ENCODE data around the gene TBX1. TPM values are rescaled to one million over a fixed set of nuclear protein-coding genes. Genes with fewer than 3 reads are reported as not detected.

The TBX1 gene
- total RNA-seq, result not detected
- not detected for polyA plus RNA-seq

GRCh38 chr22:19760058-19760950 is at the start of gene TBX1:
TSS of gene TBX1 (plus strand) at chr22:19760778. CDS start at chr22:19760844, 66 bp downstream.
- Mint-ChIP-seq H3K4me3 (peak within 1 kb of the TSS; percentile 72 to 88 (median 80)), H3K9me3 (peaks cover 0 to 3% (median 0%) of the 10 kb centered on the region in 7 donors), H3K36me3 (no peaks in the 10 kb centered on the region), H3K27me3 (peaks cover 72% of the 10 kb centered on the region), H3K27ac (no peak within 1 kb of the TSS), H3K4me1 (peaks cover 5 to 46% (median 14%) of the 10 kb centered on the region in 4 donors)
- ATAC-seq (ENCODE audit: low read depth in 2 of 2), result no peak
- Histone ChIP-seq H3K4me1 (ENCODE audit: control insufficient read depth, insufficient read depth, low read length, poor library complexity, severe bottlenecking) (peaks cover 42% of the 10 kb centered on the region), H3K27ac (ENCODE audit: insufficient read depth, low read length, poor library complexity, severe bottlenecking) (no peak within 1 kb of the TSS), H3K27me3 (ENCODE audit: control insufficient read depth, insufficient read depth, low read length) (peaks cover 2% of the 10 kb centered on the region), H3K9me3 (ENCODE audit: control insufficient read depth in 2 of 2, low read length in 2 of 2) (no peaks in the 10 kb centered on the region), H3K36me3 (ENCODE audit: control insufficient read depth, insufficient read depth, low read length) (no peaks in the 10 kb centered on the region), H3K4me3 (ENCODE audit: low read depth, low read length) (peak within 1 kb of the TSS; percentile 34)
- no peak for DNase-seq

- DNase-seq (no peak), ATAC-seq (ENCODE audit: low read depth in 2 of 2) (no peak)
- Histone ChIP-seq H3K36me3 (ENCODE audit: control insufficient read depth, insufficient read depth, low read length) (no peaks in the 10 kb centered on the region), H3K4me1 (ENCODE audit: control insufficient read depth, insufficient read depth, low read length, poor library complexity, severe bottlenecking) (peaks cover 6% of the 10 kb centered on the region), H3K9me3 (ENCODE audit: control insufficient read depth in 2 of 2, low read length in 2 of 2) (no peaks in the 10 kb centered on the region), H3K27ac (ENCODE audit: insufficient read depth, low read length, poor library complexity, severe bottlenecking) (no peak overlapping the region), H3K4me3 (ENCODE audit: low read depth, low read length) (no peak overlapping the region), H3K27me3 (ENCODE audit: control insufficient read depth, insufficient read depth, low read length) (peaks cover 6% of the 10 kb centered on the region)
- Mint-ChIP-seq H3K36me3 (no peaks in the 10 kb centered on the region), H3K4me3 (peak overlapping the region in 3 of 4 donors; percentile 66 to 75 (median 71)), H3K27me3 (peaks cover 16% of the 10 kb centered on the region), H3K9me3 (no peaks in the 10 kb centered on the region), H3K27ac (no peak overlapping the region), H3K4me1 (peaks cover 0 to 5% (median 0%) of the 10 kb centered on the region in 4 donors)
These were observed 47.3 kb upstream of the TBX1 start for GRCh38 chr22:19713245-19713644.

- no peaks in the 10 kb centered on the region for H3K36me3 ChIP-seq (ENCODE audit: control insufficient read depth, insufficient read depth, low read length)
- peaks cover 12% of the 10 kb centered on the region for H3K4me1 ChIP-seq (ENCODE audit: control insufficient read depth, insufficient read depth, low read length, poor library complexity, severe bottlenecking)
- H3K27me3 ChIP-seq (ENCODE audit: control insufficient read depth, insufficient read depth, low read length), result peaks cover 6% of the 10 kb centered on the region
- Mint-ChIP-seq H3K4me3 (peak overlapping the region; percentile 63 to 75 (median 68)), H3K9me3 (no peaks in the 10 kb centered on the region), H3K36me3 (no peaks in the 10 kb centered on the region), H3K27me3 (peaks cover 15% of the 10 kb centered on the region), H3K4me1 (peaks cover 0 to 5% (median 0%) of the 10 kb centered on the region in 4 donors), H3K27ac (no peak overlapping the region)
- DNase-seq (no peak), ATAC-seq (ENCODE audit: low read depth in 2 of 2) (no peak)
- no peaks in the 10 kb centered on the region for H3K9me3 ChIP-seq (ENCODE audit: control insufficient read depth in 2 of 2, low read length in 2 of 2)
- no peak overlapping the region for H3K27ac ChIP-seq (ENCODE audit: insufficient read depth, low read length, poor library complexity, severe bottlenecking)
- no peak overlapping the region for H3K4me3 ChIP-seq (ENCODE audit: low read depth, low read length)
These were observed 46.8 kb upstream of the TBX1 start for GRCh38 chr22:19713650-19714311.

- Histone ChIP-seq H3K9me3 (ENCODE audit: control insufficient read depth in 2 of 2, low read length in 2 of 2) (no peaks in the 10 kb centered on the region), H3K4me3 (ENCODE audit: low read depth, low read length) (no peak within 1 kb of the TSS), H3K27ac (ENCODE audit: insufficient read depth, low read length, poor library complexity, severe bottlenecking) (no peak within 1 kb of the TSS), H3K27me3 (ENCODE audit: control insufficient read depth, insufficient read depth, low read length) (peaks cover 6% of the 10 kb centered on the region), H3K4me1 (ENCODE audit: control insufficient read depth, insufficient read depth, low read length, poor library complexity, severe bottlenecking) (peaks cover 16% of the 10 kb centered on the region), H3K36me3 (ENCODE audit: control insufficient read depth, insufficient read depth, low read length) (no peaks in the 10 kb centered on the region)
- ATAC-seq (ENCODE audit: low read depth in 2 of 2), result no peak
- Mint-ChIP-seq H3K27ac (no peak within 1 kb of the TSS), H3K36me3 (no peaks in the 10 kb centered on the region), H3K9me3 (no peaks in the 10 kb centered on the region), H3K4me1 (peaks cover 0 to 9% (median 0%) of the 10 kb centered on the region in 4 donors), H3K27me3 (peaks cover 15% of the 10 kb centered on the region), H3K4me3 (peak within 1 kb of the TSS; percentile 63 to 75 (median 70))
- no peak for DNase-seq
These were observed 46.0 kb upstream of the TBX1 start, which contains the start of gene SEPTIN5 for GRCh38 chr22:19714312-19715187. TSS of gene SEPTIN5 (plus strand) at chr22:19714503. CDS start at chr22:19714589, 86 bp downstream.

GRCh38 chr22:19715188-19715930 is 45.2 kb upstream of the TBX1 start:
- no peak overlapping the region for H3K27ac ChIP-seq (ENCODE audit: insufficient read depth, low read length, poor library complexity, severe bottlenecking)
- H3K27me3 ChIP-seq (ENCODE audit: control insufficient read depth, insufficient read depth, low read length), result peaks cover 6% of the 10 kb centered on the region
- Mint-ChIP-seq H3K4me1 (peaks cover 0 to 15% (median 0%) of the 10 kb centered on the region in 4 donors), H3K9me3 (no peaks in the 10 kb centered on the region), H3K4me3 (peak overlapping the region in 2 of 4 donors; percentile 56 to 74), H3K27me3 (peaks cover 23% of the 10 kb centered on the region), H3K36me3 (no peaks in the 10 kb centered on the region), H3K27ac (no peak overlapping the region)
- H3K4me3 ChIP-seq (ENCODE audit: low read depth, low read length), result no peak overlapping the region
- H3K36me3 ChIP-seq (ENCODE audit: control insufficient read depth, insufficient read depth, low read length), result no peaks in the 10 kb centered on the region
- peaks cover 16% of the 10 kb centered on the region for H3K4me1 ChIP-seq (ENCODE audit: control insufficient read depth, insufficient read depth, low read length, poor library complexity, severe bottlenecking)
- no peak for DNase-seq
- no peak for ATAC-seq (ENCODE audit: low read depth in 2 of 2)
- no peaks in the 10 kb centered on the region for H3K9me3 ChIP-seq (ENCODE audit: control insufficient read depth in 2 of 2, low read length in 2 of 2)

GRCh38 chr22:19716041-19716828 is 44.3 kb upstream of the TBX1 start:
- H3K4me3 Mint-ChIP-seq, result peak overlapping the region in 1 of 4 donors; percentile 38
- H3K9me3 Mint-ChIP-seq, result no peaks in the 10 kb centered on the region
- H3K4me1 Mint-ChIP-seq, result peaks cover 0 to 19% (median 0%) of the 10 kb centered on the region in 4 donors
- ATAC-seq (ENCODE audit: low read depth in 2 of 2), result no peak
- H3K27ac Mint-ChIP-seq, result no peak overlapping the region
- Histone ChIP-seq H3K9me3 (ENCODE audit: control insufficient read depth in 2 of 2, low read length in 2 of 2) (no peaks in the 10 kb centered on the region), H3K36me3 (ENCODE audit: control insufficient read depth, insufficient read depth, low read length) (no peaks in the 10 kb centered on the region), H3K27me3 (ENCODE audit: control insufficient read depth, insufficient read depth, low read length) (peaks cover 6% of the 10 kb centered on the region), H3K4me1 (ENCODE audit: control insufficient read depth, insufficient read depth, low read length, poor library complexity, severe bottlenecking) (peaks cover 16% of the 10 kb centered on the region), H3K4me3 (ENCODE audit: low read depth, low read length) (no peak overlapping the region), H3K27ac (ENCODE audit: insufficient read depth, low read length, poor library complexity, severe bottlenecking) (no peak overlapping the region)
- no peak for DNase-seq
- no peaks in the 10 kb centered on the region for H3K36me3 Mint-ChIP-seq
- peaks cover 31% of the 10 kb centered on the region for H3K27me3 Mint-ChIP-seq

Measured in CD4-positive, CD25-positive, alpha-beta regulatory T cell (primary cell).